Activated CD4-positive, alpha-beta T cell treated with anti-CD3 and anti-CD28 coated beads, Interleukin-2, amount 50 U/mL, for 48 hours (primary cell): Measurements from ENCODE around the gene RHOF.

Source experiments
- DNase-seq, 2 experiments: peaks; one replicate each; pipeline ENCODE4 v3.0.0-alpha.2; 2020

Gene RHOF, protein sequence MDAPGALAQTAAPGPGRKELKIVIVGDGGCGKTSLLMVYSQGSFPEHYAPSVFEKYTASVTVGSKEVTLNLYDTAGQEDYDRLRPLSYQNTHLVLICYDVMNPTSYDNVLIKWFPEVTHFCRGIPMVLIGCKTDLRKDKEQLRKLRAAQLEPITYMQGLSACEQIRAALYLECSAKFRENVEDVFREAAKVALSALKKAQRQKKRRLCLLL

DNA sequence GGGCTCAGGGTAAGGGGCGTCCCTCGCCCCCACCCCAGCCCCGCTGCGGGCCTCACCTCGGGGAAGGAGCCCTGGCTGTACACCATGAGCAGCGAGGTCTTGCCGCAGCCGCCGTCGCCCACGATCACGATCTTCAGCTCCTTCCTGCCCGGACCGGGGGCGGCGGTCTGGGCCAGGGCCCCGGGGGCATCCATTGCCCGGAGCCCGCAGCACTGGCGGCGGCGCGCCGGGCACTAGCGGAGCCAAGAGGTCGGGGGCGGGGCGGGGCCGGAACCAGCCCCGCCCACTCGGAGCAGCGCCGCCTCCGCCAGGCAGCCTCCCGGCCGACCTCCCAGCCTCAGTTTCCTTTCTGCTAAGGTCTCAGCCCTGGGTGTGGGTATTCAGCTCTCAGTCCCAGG lies at the start of gene RHOF:
Gene RHOF, minus strand, starts transcription at position 249 of the 398 bp plus-strand sequence. Its CDS starts 55 bp downstream, at position 194.
- no peak for DNase-seq

DNA sequence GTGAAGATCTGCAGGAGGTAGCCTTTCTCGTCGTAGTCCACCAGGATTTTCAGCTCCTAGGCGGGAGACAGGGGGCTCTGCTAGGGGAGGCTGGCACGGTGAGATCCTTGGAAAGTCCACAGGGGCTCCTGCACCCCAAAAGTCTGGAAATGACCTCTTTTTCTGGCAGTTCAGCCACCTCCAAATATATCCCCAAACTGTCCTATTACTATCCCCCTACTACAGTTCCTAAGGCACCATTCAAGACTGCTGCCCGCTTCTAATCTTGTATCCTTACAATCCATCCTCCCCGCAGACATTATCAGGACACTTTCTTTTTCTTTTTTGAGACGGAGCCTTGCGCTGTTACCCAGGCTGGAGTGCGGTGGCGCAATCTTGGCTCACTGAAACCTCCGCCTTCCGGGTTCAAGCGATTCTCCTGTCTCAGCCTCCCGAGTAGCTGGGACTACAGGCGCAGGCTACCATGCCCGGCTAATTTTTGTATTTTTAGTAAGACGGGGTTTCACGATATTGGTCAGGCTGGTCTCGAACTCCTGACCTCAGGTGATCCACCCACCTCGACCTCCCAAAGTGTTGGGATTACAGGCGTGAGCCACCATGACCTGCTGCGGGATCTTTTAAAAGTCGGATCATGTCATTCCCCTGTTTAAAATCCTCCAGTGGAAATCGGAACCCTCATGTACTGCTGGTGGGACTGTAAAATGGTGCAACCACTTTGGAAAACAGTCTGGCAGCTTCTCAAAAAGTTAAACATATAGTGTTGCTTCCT lies 46.7 kb upstream of the RHOF start:
- no peak for DNase-seq

DNA sequence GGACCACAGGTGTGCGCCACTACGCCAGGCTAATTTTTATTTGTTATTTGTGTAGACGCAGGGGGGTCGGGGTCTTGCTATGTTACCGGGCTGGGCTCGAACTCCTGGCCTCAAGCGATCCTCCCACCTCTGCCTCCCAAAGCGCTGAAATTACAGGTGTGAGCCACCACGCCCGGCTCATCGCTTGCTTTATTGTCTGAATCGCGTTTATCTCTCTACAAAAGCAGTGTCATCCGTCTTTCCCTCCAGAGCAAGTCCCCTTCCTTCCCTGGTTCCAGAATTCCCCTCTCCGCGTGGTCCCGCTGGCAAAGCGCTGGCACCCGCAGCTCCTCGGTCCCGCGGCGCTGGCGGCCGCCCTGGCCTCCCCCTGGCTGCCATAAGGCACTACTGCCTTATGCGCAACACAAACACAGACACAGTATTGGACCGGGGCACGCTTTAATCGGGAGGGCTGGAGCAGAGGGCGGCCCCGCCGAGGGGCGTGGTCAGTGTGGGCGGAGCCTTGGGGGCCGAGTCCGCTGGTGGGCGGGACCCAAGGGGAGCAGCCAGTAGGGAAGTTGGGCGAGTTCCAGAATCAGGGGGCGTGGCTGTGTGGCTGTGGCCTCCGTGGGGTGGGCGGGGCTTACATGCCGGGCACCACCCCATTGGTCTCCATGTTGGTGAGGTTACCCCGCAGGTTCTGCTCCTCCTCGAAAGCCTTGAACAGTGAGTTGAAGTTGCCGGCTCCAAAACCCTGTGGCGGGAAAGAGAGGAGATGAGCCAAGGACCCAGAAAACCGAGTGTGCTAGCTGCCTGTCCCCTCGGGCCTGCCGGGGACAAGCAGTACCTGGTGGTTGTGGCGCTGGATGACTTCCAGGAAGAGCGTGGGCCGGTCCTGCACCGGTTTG lies 45.9 kb upstream of the RHOF start:
- peak; percentile 100 for DNase-seq

DNA sequence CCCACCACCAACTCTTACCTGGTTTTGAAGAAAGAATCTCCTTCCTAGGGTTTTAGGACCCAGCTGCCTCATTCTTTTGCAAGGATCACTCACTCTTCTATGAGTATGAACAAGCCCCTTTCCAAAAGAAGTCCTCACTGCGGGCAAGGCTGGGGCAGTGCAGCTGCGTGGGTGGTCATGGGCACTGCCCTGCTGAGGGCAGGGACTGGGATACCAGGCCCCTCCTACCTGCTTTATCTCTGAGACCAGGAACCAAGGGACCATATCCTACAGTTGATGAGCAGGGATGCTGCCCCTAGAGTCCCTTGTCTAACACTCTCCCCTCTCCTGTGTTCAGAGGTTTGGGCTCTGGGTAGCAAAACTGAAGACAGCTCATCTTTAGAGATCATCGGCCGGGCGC lies 44.6 kb upstream of the RHOF start:
- DNase-seq, result no peak

DNA sequence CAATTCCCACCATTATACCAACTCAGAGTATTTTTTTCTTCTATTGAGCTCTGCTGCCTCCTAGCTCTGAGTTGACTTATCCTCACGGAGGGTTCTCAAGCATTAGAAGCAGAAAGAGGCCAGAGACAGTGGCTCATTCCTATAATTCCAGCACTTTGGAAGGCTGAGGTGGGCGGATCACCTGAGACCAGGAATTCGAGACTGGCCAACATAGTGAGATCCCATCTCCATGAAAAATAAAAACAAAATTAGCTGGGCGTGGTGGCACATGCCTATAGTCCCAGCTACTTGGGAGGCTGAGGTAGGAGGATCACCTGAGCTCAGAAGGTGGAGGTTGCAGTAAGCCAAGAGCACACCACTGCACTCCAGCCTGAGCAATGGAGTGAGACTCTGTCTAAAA lies 44.2 kb upstream of the RHOF start:
- no peak for DNase-seq

DNA sequence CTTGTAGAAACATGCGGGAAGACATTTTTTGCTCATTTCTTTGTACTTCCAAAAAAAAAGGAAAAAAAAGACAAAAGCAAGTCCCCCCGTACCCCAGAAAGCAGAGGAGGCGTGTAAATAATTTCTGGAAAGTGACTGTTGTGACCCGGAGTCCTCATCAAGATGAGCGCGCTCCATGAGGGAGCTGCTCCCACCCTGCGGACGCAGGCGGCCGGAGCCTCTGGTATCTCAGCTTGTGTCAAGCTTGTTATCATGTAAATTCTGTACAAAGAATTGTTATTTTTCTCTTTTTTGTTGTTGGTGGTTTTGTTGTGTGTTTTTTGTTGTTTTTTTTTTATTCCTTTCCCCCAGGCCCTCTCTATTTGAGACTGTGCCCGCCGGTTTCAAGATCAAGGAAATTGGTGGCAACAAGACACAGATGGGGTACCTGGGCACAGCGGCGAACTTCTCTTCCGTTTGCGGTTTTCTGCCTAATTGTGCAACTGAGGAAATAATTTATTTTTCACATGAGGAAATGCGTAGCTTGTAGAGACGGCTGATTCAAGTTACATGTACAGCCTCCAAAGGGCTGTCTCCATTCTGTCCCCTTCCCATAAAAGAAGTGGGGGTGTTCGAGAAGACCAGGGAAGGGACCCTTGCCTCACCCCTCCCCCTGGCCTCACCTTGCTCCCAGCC lies 38.2 kb upstream of the RHOF start:
- no peak for DNase-seq

DNA sequence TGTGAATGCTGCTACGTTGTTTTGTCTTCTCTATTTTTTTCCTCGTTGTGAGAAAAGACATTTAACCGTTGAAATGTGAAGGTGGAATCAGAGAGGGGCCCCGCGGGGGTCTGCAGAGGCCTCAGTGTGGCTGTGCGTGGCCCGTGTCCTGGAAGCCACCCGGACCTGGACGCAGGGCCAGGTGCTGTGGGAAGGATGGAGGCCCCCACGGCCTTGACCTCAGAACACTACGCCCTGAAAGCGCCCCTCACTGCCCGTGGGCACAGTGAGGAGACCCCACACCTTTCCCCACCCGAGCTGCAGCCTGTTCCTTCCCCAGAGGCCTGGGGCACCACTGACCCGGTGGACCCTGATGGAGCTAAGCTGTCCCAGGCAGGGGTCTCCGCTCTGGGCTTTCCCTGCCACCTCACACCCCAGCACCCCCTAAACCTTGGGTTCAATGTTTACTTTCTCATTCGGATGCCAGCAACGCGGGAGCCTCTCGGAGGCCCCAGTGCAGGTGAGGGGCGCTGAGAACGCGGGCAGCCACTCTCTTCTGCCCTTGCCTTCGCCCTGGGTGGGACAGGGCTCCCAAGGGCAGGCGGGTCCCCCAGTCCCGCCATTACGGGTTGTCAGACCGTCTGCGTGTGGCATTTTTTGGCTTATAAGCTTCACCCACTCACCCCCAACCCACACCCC lies 37.2 kb upstream of the RHOF start:
- DNase-seq, result no peak

DNA sequence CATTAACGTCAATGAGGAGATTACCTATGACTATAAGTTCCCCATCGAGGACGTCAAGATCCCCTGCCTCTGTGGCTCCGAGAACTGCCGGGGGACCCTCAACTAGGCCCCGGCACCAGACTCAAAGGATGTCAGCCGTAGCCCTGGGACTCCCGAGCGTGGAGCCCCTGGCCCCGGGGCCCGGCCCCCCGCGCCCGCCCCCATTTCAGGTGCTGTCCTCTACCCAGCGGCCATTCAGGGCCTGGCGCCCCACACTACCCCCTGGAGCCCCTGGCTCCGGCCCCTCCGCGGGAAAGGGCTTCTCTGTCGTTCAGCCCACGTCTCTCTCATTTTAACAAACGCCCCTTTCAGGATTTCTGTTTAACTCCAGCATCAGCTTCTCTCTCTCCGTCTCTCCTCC lies 36.6 kb upstream of the RHOF start:
- no peak for DNase-seq

DNA sequence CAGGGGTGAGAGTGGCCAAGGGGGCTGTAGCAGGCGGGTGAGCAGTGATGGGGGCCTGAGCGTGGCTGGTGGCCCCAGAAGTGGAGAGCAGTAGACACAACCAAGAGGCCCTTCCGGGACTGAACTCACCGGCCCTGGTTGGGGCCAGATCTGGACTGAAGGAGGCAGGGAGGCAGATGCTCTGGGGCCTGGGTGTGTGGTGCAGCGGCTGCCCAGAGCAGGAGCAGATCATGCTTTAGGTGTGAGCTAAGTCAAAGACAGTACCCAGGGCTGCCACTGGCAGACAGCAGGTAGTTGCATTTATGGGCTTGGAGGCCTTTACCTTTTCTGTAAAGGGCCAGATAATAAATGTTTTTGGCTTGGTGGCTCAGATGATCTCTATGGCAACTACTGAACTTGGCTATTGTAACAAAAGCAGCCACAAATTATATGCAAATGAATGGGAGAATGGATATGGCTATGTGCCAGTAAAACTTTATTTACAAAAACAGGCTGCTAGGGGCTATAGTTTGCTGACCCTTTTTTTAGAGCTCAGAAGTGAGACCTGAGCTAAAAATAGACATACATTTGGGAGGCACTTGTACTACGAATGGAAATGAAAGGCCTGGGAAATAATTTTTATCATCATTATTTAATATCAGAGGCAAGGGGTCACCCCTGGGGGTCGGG lies 35.9 kb upstream of the RHOF start:
- DNase-seq, result no peak

DNA sequence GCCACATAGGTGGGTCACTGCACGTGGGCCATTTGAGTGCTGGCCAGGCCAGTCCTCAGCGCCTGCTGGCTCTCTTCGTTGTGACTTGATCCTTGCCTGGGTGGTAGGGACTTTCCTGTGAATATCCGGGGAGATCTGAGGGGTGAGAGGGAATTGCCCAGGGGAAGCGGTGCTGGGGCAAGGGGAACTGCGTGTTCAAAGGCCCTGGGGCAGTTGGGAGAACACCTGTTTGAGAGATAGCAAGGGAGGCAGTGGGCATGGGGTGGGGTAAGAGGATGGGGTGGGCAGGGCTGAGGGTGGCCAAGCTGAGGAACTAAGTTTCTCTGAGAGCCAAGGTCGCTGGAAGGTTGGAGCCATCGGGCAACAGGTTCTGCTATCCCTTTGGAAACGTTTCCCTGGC lies 35.3 kb upstream of the RHOF start:
- DNase-seq, result no peak

DNA sequence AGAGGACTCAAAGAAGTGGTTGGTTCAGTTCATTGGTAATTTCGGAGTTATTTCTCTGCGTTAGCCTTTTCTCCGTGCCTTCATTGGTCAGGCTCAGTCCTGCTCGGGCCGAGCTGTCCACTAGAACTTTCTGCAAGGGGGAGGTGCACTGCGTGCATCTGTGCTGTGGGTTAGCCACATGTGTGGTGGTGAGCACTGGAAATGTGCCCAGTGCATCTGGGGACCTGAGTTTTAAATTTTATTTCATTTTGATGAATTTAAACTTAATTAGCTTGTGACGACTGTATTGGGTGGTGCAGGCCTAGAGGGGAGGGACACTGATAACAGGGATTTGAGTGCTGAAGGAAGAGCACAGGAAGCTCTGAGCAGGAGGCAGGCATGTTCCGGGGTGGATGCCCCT lies 34.8 kb upstream of the RHOF start:
- no peak for DNase-seq

DNA sequence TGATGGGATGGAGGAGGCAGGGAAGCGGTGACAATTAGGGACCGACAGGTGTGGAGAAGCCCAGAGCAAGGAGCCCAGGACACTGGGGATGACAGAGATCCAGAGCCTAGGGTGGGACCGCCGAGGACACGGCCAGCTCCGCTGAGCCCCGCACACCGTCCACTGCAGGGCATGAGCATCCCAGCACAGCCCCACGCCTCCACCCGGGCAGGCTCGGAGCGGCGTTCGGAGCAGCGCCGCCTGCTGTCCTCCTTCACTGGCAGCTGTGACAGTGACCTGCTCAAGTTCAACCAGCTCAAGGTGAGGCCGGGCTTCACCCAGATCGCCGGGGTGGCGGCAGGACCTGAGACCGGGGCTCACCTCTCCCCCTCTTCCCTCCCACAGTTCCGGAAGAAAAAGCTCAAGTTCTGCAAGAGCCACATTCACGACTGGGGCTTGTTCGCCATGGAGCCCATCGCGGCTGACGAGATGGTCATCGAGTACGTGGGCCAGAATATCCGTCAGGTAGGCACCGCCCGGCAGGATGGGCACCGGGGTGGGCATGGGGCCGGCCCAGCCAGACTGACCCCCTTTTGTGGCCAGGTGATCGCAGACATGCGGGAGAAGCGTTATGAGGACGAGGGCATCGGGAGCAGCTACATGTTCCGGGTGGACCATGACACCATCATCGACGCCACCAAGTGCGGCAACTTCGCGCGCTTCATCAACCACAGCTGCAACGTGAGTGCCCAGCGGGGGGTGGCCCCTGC lies 34.0 kb upstream of the RHOF start:
- no peak for DNase-seq

DNA sequence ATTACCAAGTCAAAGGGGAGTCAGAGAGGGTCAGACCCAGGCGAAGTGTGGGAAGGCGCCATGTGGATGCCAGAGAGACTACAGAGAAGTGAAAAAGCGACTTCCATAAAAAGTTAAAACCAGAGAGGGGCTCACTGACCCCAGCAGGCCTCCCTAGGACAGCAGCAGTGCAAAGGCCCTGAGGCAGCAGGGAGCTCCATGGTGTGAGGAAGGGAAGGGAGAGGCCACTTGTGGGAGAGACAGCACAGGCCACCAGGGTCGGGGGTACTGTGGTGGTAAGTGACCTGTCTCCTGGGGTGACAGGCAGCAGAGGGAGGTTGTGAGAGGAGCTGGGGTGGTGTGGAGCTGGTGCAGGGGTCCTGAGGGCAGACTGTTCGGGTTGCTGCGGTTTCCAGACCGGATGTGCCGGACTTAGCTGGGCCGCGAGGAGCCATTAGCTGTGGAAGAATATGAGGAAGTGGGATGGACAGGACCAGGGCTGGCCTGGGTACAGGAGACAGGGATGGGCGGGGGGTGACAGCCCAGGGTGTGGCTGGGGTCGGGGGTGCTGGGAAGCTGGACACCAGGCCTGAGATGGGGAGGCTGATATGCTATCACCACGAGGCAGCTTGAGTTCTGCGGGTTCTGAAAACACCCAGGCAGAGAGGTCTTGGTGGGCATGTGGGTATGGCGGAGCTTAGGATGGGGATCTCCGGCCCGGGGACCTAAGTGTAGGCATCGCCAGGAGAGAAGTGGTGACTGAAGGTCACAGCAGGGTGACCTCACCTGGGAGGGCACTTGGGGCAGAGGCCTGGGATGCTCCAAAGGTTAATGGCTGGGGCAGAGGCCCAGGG lies 33.0 kb upstream of the RHOF start:
- DNase-seq, result no peak

DNA sequence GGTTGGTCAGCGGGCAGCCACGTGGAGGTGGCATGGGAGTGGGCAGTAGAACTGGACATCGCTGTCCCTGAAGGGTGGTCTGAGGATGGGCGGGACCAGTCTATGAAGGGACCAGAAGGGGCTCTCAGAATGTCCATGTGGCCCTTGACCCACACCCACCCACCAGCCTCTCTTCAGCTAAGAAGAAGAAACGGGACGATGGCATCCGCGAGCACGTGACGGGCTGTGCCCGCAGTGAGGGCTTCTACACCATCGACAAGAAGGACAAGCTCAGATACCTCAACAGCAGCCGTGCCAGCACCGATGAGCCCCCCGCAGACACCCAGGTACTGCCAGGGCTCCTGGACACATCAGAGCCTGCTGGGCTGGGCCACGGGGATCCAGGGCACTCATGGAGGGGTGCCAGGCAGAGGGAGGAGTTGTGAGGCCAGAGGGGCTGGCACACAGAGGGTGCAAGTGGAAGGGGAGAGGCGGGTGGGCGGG lies 31.6 kb upstream of the RHOF start:
- no peak for DNase-seq

DNA sequence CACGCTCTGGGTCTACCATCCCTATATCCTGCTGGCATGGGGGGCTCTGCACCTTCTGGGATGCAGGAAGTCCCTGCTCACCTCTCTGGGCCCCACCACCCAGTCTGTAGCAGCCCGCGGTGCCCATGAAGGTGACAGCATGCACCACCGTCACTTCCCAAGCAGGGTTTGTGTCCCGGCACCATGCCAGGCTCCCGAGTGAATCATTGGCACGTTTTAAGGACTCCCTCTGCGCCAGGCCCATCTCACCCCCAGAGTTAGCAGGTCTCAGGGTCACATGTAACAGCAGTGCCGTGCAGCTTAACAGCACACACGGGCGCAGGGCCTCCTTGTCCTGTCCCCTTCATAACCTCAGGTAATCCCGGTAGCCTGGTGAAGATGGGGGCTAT lies 30.2 kb upstream of the RHOF start:
- no peak for DNase-seq

DNA sequence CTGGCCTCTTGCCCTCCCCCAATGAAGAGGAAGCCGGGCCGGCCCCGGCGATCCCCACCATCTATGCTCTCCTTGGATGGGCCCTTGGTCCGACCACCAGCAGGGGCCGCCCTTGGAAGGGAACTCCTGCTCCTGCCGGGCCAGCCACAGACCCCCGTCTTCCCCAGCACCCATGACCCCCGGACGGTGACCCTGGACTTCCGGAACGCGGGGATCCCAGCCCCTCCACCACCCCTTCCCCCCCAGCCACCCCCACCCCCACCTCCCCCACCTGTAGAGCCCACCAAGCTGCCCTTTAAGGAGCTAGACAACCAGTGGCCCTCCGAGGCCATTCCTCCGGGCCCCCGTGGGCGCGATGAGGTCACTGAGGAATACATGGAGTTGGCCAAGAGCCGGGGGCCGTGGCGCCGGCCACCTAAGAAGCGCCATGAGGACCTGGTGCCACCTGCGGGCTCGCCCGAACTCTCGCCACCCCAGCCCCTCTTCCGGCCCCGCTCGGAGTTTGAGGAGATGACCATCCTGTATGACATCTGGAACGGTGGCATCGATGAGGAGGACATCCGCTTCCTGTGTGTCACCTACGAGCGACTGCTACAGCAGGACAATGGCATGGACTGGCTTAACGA lies 29.7 kb upstream of the RHOF start:
- DNase-seq, result no peak

DNA sequence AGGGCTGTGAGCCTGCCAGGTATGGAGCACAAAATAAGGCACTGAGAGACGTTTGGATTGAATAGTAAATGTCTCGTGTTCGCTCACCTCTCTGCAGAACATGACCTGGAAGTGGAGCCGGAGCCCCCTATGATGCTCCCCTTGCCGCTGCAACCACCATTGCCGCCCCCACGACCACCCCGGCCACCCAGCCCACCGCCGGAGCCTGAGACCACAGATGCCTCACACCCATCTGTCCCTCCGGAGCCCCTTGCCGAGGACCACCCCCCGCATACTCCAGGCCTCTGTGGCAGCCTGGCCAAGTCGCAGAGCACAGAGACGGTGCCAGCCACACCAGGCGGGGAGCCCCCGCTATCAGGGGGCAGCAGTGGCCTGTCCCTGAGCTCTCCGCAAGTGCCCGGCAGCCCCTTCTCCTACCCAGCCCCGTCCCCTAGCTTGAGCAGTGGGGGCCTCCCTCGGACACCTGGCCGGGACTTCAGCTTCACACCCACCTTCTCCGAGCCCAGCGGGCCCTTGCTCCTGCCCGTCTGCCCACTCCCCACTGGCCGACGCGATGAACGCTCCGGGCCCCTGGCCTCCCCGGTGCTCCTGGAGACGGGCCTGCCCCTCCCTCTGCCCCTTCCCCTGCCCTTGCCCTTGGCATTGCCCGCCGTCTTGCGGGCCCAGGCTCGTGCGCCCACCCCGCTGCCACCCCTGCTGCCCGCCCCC lies 29.1 kb upstream of the RHOF start:
- DNase-seq, result no peak

DNA sequence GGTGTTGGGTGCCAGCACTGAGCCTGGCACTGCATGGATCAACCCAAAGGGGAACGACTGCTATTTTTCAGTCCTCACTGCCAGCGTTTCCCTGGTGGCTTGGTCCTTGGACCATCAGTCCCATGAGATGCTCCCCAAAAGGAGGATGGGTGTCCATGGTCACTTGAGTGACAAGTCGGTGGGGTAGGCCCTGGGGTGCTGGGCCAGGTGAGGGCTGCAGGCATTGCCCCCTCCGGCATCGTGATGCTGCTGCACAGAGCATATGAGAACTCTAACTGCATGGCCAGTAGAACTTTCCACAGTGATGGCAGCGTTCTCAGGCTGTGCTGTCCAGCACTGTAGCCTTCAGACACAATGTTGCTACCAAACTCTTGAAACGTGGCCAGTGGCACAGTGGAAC lies 26.6 kb upstream of the RHOF start:
- no peak for DNase-seq
